Cardiac muscle cell (in vitro differentiated cells and primary cell): ENCODE measurements around the gene AGTPBP1. TPM values are rescaled to one million over a fixed set of nuclear protein-coding genes. Genes with fewer than 3 reads are reported as not detected.

ENCODE experiments used
- DNase-seq, 2 donors: peaks; one replicate each; pipeline versions ENCODE4 v3.0.0 to v3.0.0-alpha.2; 2010 to 2017; ENCODE audit warnings: low read depth in 1 of 2, low spot score in 1 of 2
- H3K27ac ChIP-seq: fragments of 200-600 bp; sonication (generic); 2 replicates; pipeline ENCODE4 v1.5.1; 2016
- H3K27me3 ChIP-seq: fragments of 200-600 bp; sonication (generic); 2 replicates; pipeline ENCODE4 v1.6.0; 2016; ENCODE audit warnings: control low read depth
- H3K36me3 ChIP-seq: fragments of 200-600 bp; sonication (generic); 2 replicates; pipeline ENCODE4 v1.5.1; 2016; ENCODE audit warnings: control low read depth
- H3K4me1 ChIP-seq: fragments of 200-600 bp; sonication (generic); 2 replicates; pipeline ENCODE4 v1.8.1; 2017; ENCODE audit warnings: low read depth, mild to moderate bottlenecking, mixed run types
- H3K4me3 ChIP-seq: fragments of 200-600 bp; sonication (generic); 2 replicates; pipeline ENCODE4 v1.5.1; 2016; ENCODE audit warnings: mild to moderate bottlenecking
- H3K9me3 ChIP-seq: fragments of 200-600 bp; sonication (generic); 2 replicates; pipeline ENCODE4 v1.5.1; 2017; ENCODE audit warnings: low read depth, mild to moderate bottlenecking, control low read depth
- CTCF ChIP-seq: IDR thresholded peaks from 2 replicates; pipeline ENCODE4 v1.5.1; 2012; ENCODE audit warnings: low read depth, mild to moderate bottlenecking, low read length
- polyA plus RNA-seq: library from polyadenylated mRNA; unstranded; fragments of >200 nt; fragmentation: Nextera tagmentation; extraction: Ambion mirVana; gene quantifications from 2 replicates; pipeline ENCODE4 v1.2.1, GENCODE V29; 2016
- total RNA-seq: library from RNA; depleted of rRNA; stranded (reverse); fragments of >200 nt; gene quantifications from 2 replicates; pipeline ENCODE4 v1.2.3, GENCODE V29; 2016

The AGTPBP1 gene
- total and polyA plus RNA-seq, 2 experiments from 2014 or later: 15.0 to 30.5 TPM

GRCh38 chr9:85647571-85647970 is 94.2 kb downstream of the AGTPBP1 start:
- H3K27ac ChIP-seq: no peak overlapping the region
- TF ChIP-seq CTCF: no peak
- no peaks in the 10 kb centered on the region for H3K4me1 ChIP-seq
- H3K36me3 ChIP-seq: no peaks in the 10 kb centered on the region
- DNase-seq: no peak
- no peaks in the 10 kb centered on the region for H3K9me3 ChIP-seq
- no peaks in the 10 kb centered on the region for H3K27me3 ChIP-seq
- no peak overlapping the region for H3K4me3 ChIP-seq

- Histone ChIP-seq H3K27me3 (no peaks in the 10 kb centered on the region), H3K4me1 (no peaks in the 10 kb centered on the region), H3K9me3 (no peaks in the 10 kb centered on the region), H3K4me3 (no peak overlapping the region), H3K36me3 (no peaks in the 10 kb centered on the region), H3K27ac (no peak overlapping the region)
- no peak for DNase-seq
- no peak for TF ChIP-seq CTCF
Observed at GRCh38 chr9:85645909-85646627, 95.7 kb downstream of the AGTPBP1 start.

- Histone ChIP-seq H3K36me3 (no peaks in the 10 kb centered on the region), H3K4me1 (peaks cover 7% of the 10 kb centered on the region), H3K9me3 (no peaks in the 10 kb centered on the region), H3K4me3 (no peak overlapping the region), H3K27me3 (no peaks in the 10 kb centered on the region), H3K27ac (no peak overlapping the region)
- no peak for TF ChIP-seq CTCF
- no peak for DNase-seq
Observed at GRCh38 chr9:85640425-85640824, 101.3 kb downstream of the AGTPBP1 start.

- Histone ChIP-seq H3K27me3 (no peaks in the 10 kb centered on the region), H3K27ac (no peak overlapping the region), H3K4me1 (peaks cover 7% of the 10 kb centered on the region), H3K4me3 (no peak overlapping the region), H3K9me3 (no peaks in the 10 kb centered on the region), H3K36me3 (no peaks in the 10 kb centered on the region)
- no peak for TF ChIP-seq CTCF
- no peak for DNase-seq
Observed at GRCh38 chr9:85639675-85640186, 102.0 kb downstream of the AGTPBP1 start.

- Histone ChIP-seq H3K36me3 (peaks cover 6% of the 10 kb centered on the region), H3K9me3 (no peaks in the 10 kb centered on the region), H3K27me3 (no peaks in the 10 kb centered on the region), H3K27ac (no peak overlapping the region), H3K4me3 (no peak overlapping the region), H3K4me1 (no peaks in the 10 kb centered on the region)
- no peak for DNase-seq
- no peak for TF ChIP-seq CTCF
Observed at GRCh38 chr9:85631809-85632208, 109.9 kb downstream of the AGTPBP1 start.
